K562 (cell line): ENCODE results near the gene INO80D. TPM values are rescaled to one million over a fixed set of nuclear protein-coding genes. Genes with fewer than 3 reads are reported as not detected.

Experiments
- AFF4 ChIP-seq: sonication (generic); formaldehyde crosslinking; IDR thresholded peaks from 2 replicates; pipeline ENCODE4 v1.8.0; 2023; ENCODE audit warnings: mild to moderate bottlenecking, missing genetic modification reagents
- ATF7 ChIP-seq: fragments of 450-650 bp; IDR thresholded peaks from 2 replicates; pipeline ENCODE4 v1.7.1; 2014; ENCODE audit warnings: mild to moderate bottlenecking, moderate library complexity
- CHD2 ChIP-seq: IDR thresholded peaks from 2 replicates; pipeline ENCODE4 v1.6.1; 2011; ENCODE audit warnings: low read depth, low read length
- CREB3L1 ChIP-seq: fragments of 450-650 bp; IDR thresholded peaks from 2 replicates; pipeline ENCODE4 v1.6.1; 2014; ENCODE audit warnings: low read depth, mild to moderate bottlenecking, moderate library complexity, borderline replicate concordance
- FOXA3 ChIP-seq, 2 experiments: fragments of 450-650 bp in 1 of 2; sonication (generic) in 1 of 2; formaldehyde crosslinking; IDR thresholded peaks in 1 of 2; conservative IDR thresholded peaks in 1 of 2; 2 replicates each; pipeline versions ENCODE4 v1.4.0 to v1.8.0; 2020 to 2022; ENCODE audit warnings: mild to moderate bottlenecking in 2 of 2, missing genetic modification reagents in 1 of 2
- FOXP1 ChIP-seq: sonication (generic); formaldehyde crosslinking; IDR thresholded peaks from 2 replicates; pipeline ENCODE4 v1.8.0; 2022; ENCODE audit warnings: mild to moderate bottlenecking, missing genetic modification reagents
- KLF13 ChIP-seq: fragments of 450-650 bp; IDR thresholded peaks from 2 replicates; pipeline ENCODE4 v1.6.1; 2016; ENCODE audit warnings: missing genetic modification characterization, low read depth, mild to moderate bottlenecking, missing compliant biosample characterization, moderate library complexity, borderline replicate concordance
- MTA2 ChIP-seq: fragments of 450-650 bp; IDR thresholded peaks from 2 replicates; pipeline ENCODE4 v1.6.1; 2016; ENCODE audit warnings: low read depth
- NEUROD1 ChIP-seq: fragments of 150-350 bp; IDR thresholded peaks from 2 replicates; pipeline ENCODE4 v1.6.1; 2014; ENCODE audit warnings: borderline replicate concordance, low read length, low read depth; ENCODE audit not compliant: partially characterized antibody
- PML ChIP-seq: IDR thresholded peaks from 2 replicates; pipeline ENCODE4 v1.6.1; 2012; ENCODE audit warnings: low read length, inconsistent platforms
- TRIM25 ChIP-seq: fragments of 450-650 bp; IDR thresholded peaks from 2 replicates; pipeline ENCODE4 v1.7.0; 2016; ENCODE audit warnings: borderline replicate concordance
- USF1 ChIP-seq: sonication (generic); formaldehyde crosslinking; IDR thresholded peaks from 2 replicates; pipeline ENCODE4 v1.9.0; 2022; ENCODE audit warnings: mild to moderate bottlenecking, missing genetic modification reagents
- ZBTB33 ChIP-seq: sonication (generic); formaldehyde crosslinking; IDR thresholded peaks from 2 replicates; pipeline ENCODE4 v1.8.1; 2023; ENCODE audit warnings: mild to moderate bottlenecking, missing genetic modification reagents
- ZNF347 ChIP-seq: fragments of 450-650 bp; formaldehyde crosslinking; IDR thresholded peaks from 2 replicates; pipeline ENCODE4 v1.4.0; 2020; ENCODE audit warnings: low read depth, mild to moderate bottlenecking, moderate library complexity
- polyA plus RNA-seq, 8 experiments: library from polyadenylated mRNA; depleted of rRNA in 4 of 8; stranded (reverse) in 5 of 8; unstranded in 3 of 8; fragments of >200 nt; fragmentation: Nextera tagmentation in 2 of 8; fragmentation: Illumina TruSeq in 1 of 8; extraction: Ambion mirVana in 2 of 8; extraction: Trizol in 1 of 8; gene quantifications; 2 replicates each; pipeline versions ENCODE4 v1.2.1 to v1.2.3, GENCODE V29; 2011 to 2014; ENCODE audit warnings: inconsistent platforms in 1 of 8, missing spikeins in 1 of 8
- total RNA-seq, 7 experiments: library from RNA; depleted of rRNA in 6 of 7; stranded (reverse); fragments of >200 nt in 6 of 7; fragmentation: Illumina TruSeq in 2 of 7; extraction: Trizol in 2 of 7; gene quantifications; 2 replicates each; pipeline versions ENCODE4 v1.2.1 to v1.2.3, GENCODE V29; 2011 to 2021; ENCODE audit warnings: low replicate concordance in 1 of 7

Gene INO80D
- total and polyA plus RNA-seq, 9 of the 15 experiments (the other 6 are each of a cell fraction or from before 2014, with no cell fraction given), result 0.64 to 8.1 (median 2.9) TPM

GRCh38 chr2:206085742-206086445 lies at the start of gene INO80D (continued):
- TF ChIP-seq ZBTB33 (no peak), AFF4 (CRISPR knock-in tag) (peak; percentile 35; the same call in 1 of the 2 replicates), CHD2 (no peak), NEUROD1 (no peak), ZNF347 (CRISPR knock-in tag) (no peak), FOXP1 (CRISPR knock-in tag) (peak; percentile 68; the same call in 1 of the 2 replicates), MTA2 (no peak), USF1 (CRISPR knock-in tag) (no peak), FOXA3 (CRISPR knock-in tag; conservative IDR thresholded peaks at IDR 0.05 in 1 of 2, IDR thresholded peaks at IDR 0.05 in 1 of 2) (peak in 1 of 2 experiments; percentile 21; a peak in 1 of 4 replicates), ATF7 (peak; percentile 23; the same call in 1 of the 2 replicates), KLF13 (tag) (no peak), TRIM25 (no peak), CREB3L1 (no peak), PML (peak; percentile 49; the same call in 1 of the 2 replicates)
